Trophoblast cell (in vitro differentiated cells and primary cell): ENCODE measurements around the gene TSPAN11.

Experiments
- DNase-seq, 2 donors: peaks; one replicate each; pipeline ENCODE4 v3.0.0-alpha.2; 2016
- H2AFZ ChIP-seq: 2 replicates; pipeline ENCODE4 v1.6.1; 2013; ENCODE audit warnings: low read length, moderate library complexity, mild to moderate bottlenecking; ENCODE audit not compliant: insufficient read depth, poor library complexity
- H2AK5ac ChIP-seq: 2 replicates; pipeline ENCODE4 v1.6.1; 2013; ENCODE audit warnings: mild to moderate bottlenecking, low read length
- H2BK120ac ChIP-seq: 2 replicates; pipeline ENCODE4 v1.6.1; 2013; ENCODE audit warnings: low read length, mild to moderate bottlenecking, moderate library complexity; ENCODE audit not compliant: insufficient read depth, poor library complexity
- H2BK12ac ChIP-seq: 2 replicates; pipeline ENCODE4 v1.6.1; 2013; ENCODE audit warnings: mild to moderate bottlenecking, low read length, moderate library complexity
- H2BK5ac ChIP-seq: 2 replicates; pipeline ENCODE4 v1.6.1; 2013; ENCODE audit warnings: low read length, low read depth, moderate library complexity, mild to moderate bottlenecking; ENCODE audit not compliant: poor library complexity
- H3K14ac ChIP-seq: 2 replicates; pipeline ENCODE4 v1.6.1; 2013; ENCODE audit warnings: mild to moderate bottlenecking, low read length
- H3K18ac ChIP-seq: 2 replicates; pipeline ENCODE4 v1.6.1; 2013; ENCODE audit warnings: mild to moderate bottlenecking, low read length
- H3K23ac ChIP-seq: 2 replicates; pipeline ENCODE4 v1.6.1; 2013; ENCODE audit warnings: low read length
- H3K27ac ChIP-seq: 2 replicates; pipeline ENCODE4 v1.5.1; 2013; ENCODE audit warnings: low read depth, mild to moderate bottlenecking, inconsistent platforms, low read length, moderate library complexity
- H3K27me3 ChIP-seq: 2 replicates; pipeline ENCODE4 v1.6.1; 2013; ENCODE audit warnings: inconsistent platforms, mild to moderate bottlenecking, low read length, moderate library complexity; ENCODE audit not compliant: insufficient read depth
- H3K36me3 ChIP-seq, 2 experiments: 1 replicate in 1 of 2; 2 replicates in 1 of 2; pipeline ENCODE4 v1.6.1; 2013; ENCODE audit warnings: low read length in 2 of 2, mild to moderate bottlenecking in 2 of 2, moderate library complexity in 1 of 2; ENCODE audit not compliant: insufficient read depth in 2 of 2, control insufficient read depth in 1 of 2
- H3K4ac ChIP-seq: 2 replicates; pipeline ENCODE4 v1.6.1; 2013; ENCODE audit warnings: low read depth, mild to moderate bottlenecking, low read length, moderate library complexity
- H3K4me1 ChIP-seq, 2 experiments: 1 replicate in 1 of 2; 2 replicates in 1 of 2; pipeline ENCODE4 v1.6.1; 2013; ENCODE audit warnings: low read length in 2 of 2, mild to moderate bottlenecking in 2 of 2, moderate library complexity in 1 of 2; ENCODE audit not compliant: insufficient read depth in 2 of 2, control insufficient read depth in 1 of 2
- H3K4me2 ChIP-seq: 2 replicates; pipeline ENCODE4 v1.6.1; 2013; ENCODE audit warnings: inconsistent platforms, mild to moderate bottlenecking, low read length, moderate library complexity
- H3K4me3 ChIP-seq: 2 replicates; pipeline ENCODE4 v1.5.1; 2013; ENCODE audit warnings: mild to moderate bottlenecking, low read depth, low read length, inconsistent platforms
- H3K79me1 ChIP-seq: one replicate; pipeline ENCODE4 v1.6.1; 2013; ENCODE audit warnings: low read length
- H3K79me2 ChIP-seq: 2 replicates; pipeline ENCODE4 v1.6.1; 2013; ENCODE audit warnings: low read length, mild to moderate bottlenecking; ENCODE audit not compliant: control insufficient read depth, insufficient read depth, poor library complexity
- H3K9ac ChIP-seq: 2 replicates; pipeline ENCODE4 v1.6.1; 2013; ENCODE audit warnings: mild to moderate bottlenecking, low read length
- H3K9me3 ChIP-seq: 2 replicates; pipeline ENCODE4 v1.6.1; 2013; ENCODE audit warnings: low read depth, mild to moderate bottlenecking, control low read depth, inconsistent platforms, low read length; ENCODE audit not compliant: insufficient read depth
- H4K12ac ChIP-seq: 2 replicates; pipeline ENCODE4 v1.6.1; 2013; ENCODE audit warnings: low read depth, mild to moderate bottlenecking, low read length, moderate library complexity
- H4K8ac ChIP-seq: 2 replicates; pipeline ENCODE4 v1.6.1; 2013; ENCODE audit warnings: low read depth, mild to moderate bottlenecking, low read length, moderate library complexity
- H4K91ac ChIP-seq: one replicate; pipeline ENCODE4 v1.6.1; 2013; ENCODE audit warnings: low read depth, mild to moderate bottlenecking, low read length, moderate library complexity
- WGBS: extraction: QIAGEN DNeasy Blood & Tissue Kit; methylation state at CpG from one replicate; pipeline ENCODE4 v1.1.7; 2013; ENCODE audit warnings: missing lambda C conversion rate; ENCODE audit not compliant: insufficient read length, insufficient coverage; ENCODE audit errors: extremely low coverage; 5-methylcytosine and 5-hydroxymethylcytosine counted together

Gene TSPAN11

GRCh38 chr12:31020385-31021166 lies 94.0 kb downstream of the TSPAN11 start:
- Histone ChIP-seq H2BK12ac (no peak overlapping the region), H3K9me3 (no peaks in the 10 kb centered on the region), H2BK120ac (no peak overlapping the region), H2AFZ (no peak overlapping the region), H3K4ac (no peak overlapping the region), H3K79me1 (no peaks in the 10 kb centered on the region), H3K27ac (no peak overlapping the region), H4K91ac (no peak overlapping the region), H4K12ac (no peak overlapping the region), H3K4me3 (no peak overlapping the region), H3K14ac (no peak overlapping the region), H3K23ac (no peak overlapping the region), H3K18ac (no peak overlapping the region), H3K36me3 (no peaks in the 10 kb centered on the region), H3K4me2 (no peak overlapping the region), H2BK5ac (no peak overlapping the region), H2AK5ac (no peak overlapping the region), H4K8ac (no peak overlapping the region), H3K4me1 (no peaks in the 10 kb centered on the region), H3K79me2 (no peaks in the 10 kb centered on the region), H3K27me3 (no peaks in the 10 kb centered on the region), H3K9ac (no peak overlapping the region)
- no CpG with 5 or more reads among the region's 11 CpGs for WGBS
- DNase-seq = no peak

- no peak overlapping the region for H4K12ac ChIP-seq
- no CpG with 5 or more reads among the region's 3 CpGs for WGBS
- no peak overlapping the region for H2BK5ac ChIP-seq
- H3K79me1 ChIP-seq = no peaks in the 10 kb centered on the region
- H4K8ac ChIP-seq = no peak overlapping the region
- no peaks in the 10 kb centered on the region for H3K36me3 ChIP-seq
- no peaks in the 10 kb centered on the region for H3K27me3 ChIP-seq
- no peaks in the 10 kb centered on the region for H3K4me1 ChIP-seq
- no peak overlapping the region for H3K4ac ChIP-seq
- no peak overlapping the region for H2AFZ ChIP-seq
- H3K9me3 ChIP-seq = no peaks in the 10 kb centered on the region
- no peak for DNase-seq
- no peak overlapping the region for H3K4me3 ChIP-seq
- no peak overlapping the region for H3K9ac ChIP-seq
- no peak overlapping the region for H3K4me2 ChIP-seq
- H2BK12ac ChIP-seq = no peak overlapping the region
- H2BK120ac ChIP-seq = no peak overlapping the region
- no peaks in the 10 kb centered on the region for H3K79me2 ChIP-seq
- H2AK5ac ChIP-seq = no peak overlapping the region
- H3K18ac ChIP-seq = no peak overlapping the region
- H4K91ac ChIP-seq = no peak overlapping the region
- H3K14ac ChIP-seq = no peak overlapping the region
- no peak overlapping the region for H3K27ac ChIP-seq
- no peak overlapping the region for H3K23ac ChIP-seq
Observed at GRCh38 chr12:31021181-31021580, 94.6 kb downstream of the TSPAN11 start.

- H4K91ac ChIP-seq = no peak overlapping the region
- H3K18ac ChIP-seq = no peak overlapping the region
- H3K23ac ChIP-seq = no peak overlapping the region
- H3K9ac ChIP-seq = no peak overlapping the region
- H3K27me3 ChIP-seq = no peaks in the 10 kb centered on the region
- no peak overlapping the region for H2BK5ac ChIP-seq
- no peak overlapping the region for H2BK12ac ChIP-seq
- WGBS = no CpG with 5 or more reads among the region's 4 CpGs
- H3K4me3 ChIP-seq = no peak overlapping the region
- H2AFZ ChIP-seq = no peak overlapping the region
- no peaks in the 10 kb centered on the region for H3K4me1 ChIP-seq
- no peak overlapping the region for H2BK120ac ChIP-seq
- no peaks in the 10 kb centered on the region for H3K9me3 ChIP-seq
- DNase-seq = peak; percentile 20 to 73
- H3K4me2 ChIP-seq = no peak overlapping the region
- no peaks in the 10 kb centered on the region for H3K79me2 ChIP-seq
- no peaks in the 10 kb centered on the region for H3K79me1 ChIP-seq
- no peaks in the 10 kb centered on the region for H3K36me3 ChIP-seq
- no peak overlapping the region for H4K8ac ChIP-seq
- no peak overlapping the region for H3K27ac ChIP-seq
- H3K14ac ChIP-seq = no peak overlapping the region
- H4K12ac ChIP-seq = no peak overlapping the region
- H3K4ac ChIP-seq = no peak overlapping the region
- no peak overlapping the region for H2AK5ac ChIP-seq
Observed at GRCh38 chr12:31021809-31022494, 95.4 kb downstream of the TSPAN11 start.

- WGBS = no CpG with 5 or more reads among the region's 11 CpGs
- H3K9ac ChIP-seq = no peak overlapping the region
- no peaks in the 10 kb centered on the region for H3K79me1 ChIP-seq
- no peaks in the 10 kb centered on the region for H3K4me1 ChIP-seq
- no peak overlapping the region for H3K4me3 ChIP-seq
- H2BK120ac ChIP-seq = no peak overlapping the region
- H3K23ac ChIP-seq = no peak overlapping the region
- H3K79me2 ChIP-seq = no peaks in the 10 kb centered on the region
- no peaks in the 10 kb centered on the region for H3K27me3 ChIP-seq
- H2BK12ac ChIP-seq = no peak overlapping the region
- H4K8ac ChIP-seq = no peak overlapping the region
- H3K18ac ChIP-seq = no peak overlapping the region
- no peak overlapping the region for H3K4ac ChIP-seq
- no peak overlapping the region for H3K14ac ChIP-seq
- H3K9me3 ChIP-seq = no peaks in the 10 kb centered on the region
- H3K27ac ChIP-seq = no peak overlapping the region
- H2BK5ac ChIP-seq = no peak overlapping the region
- no peaks in the 10 kb centered on the region for H3K36me3 ChIP-seq
- no peak overlapping the region for H2AFZ ChIP-seq
- H2AK5ac ChIP-seq = no peak overlapping the region
- H3K4me2 ChIP-seq = no peak overlapping the region
- H4K12ac ChIP-seq = no peak overlapping the region
- DNase-seq = no peak
- no peak overlapping the region for H4K91ac ChIP-seq
Observed at GRCh38 chr12:31023271-31023724, 96.8 kb downstream of the TSPAN11 start.
